PFSK-1 (cell line): ENCODE measurements around the gene TTF1.

Experiments used
- POLR2AphosphoS5 ChIP-seq: IDR thresholded peaks from 2 replicates; pipeline ENCODE4 v1.6.1; 2012; ENCODE audit warnings: low read depth, mild to moderate bottlenecking, control low read depth, low read length, moderate library complexity
- REST ChIP-seq, 2 experiments: IDR thresholded peaks; 2 replicates each; pipeline versions ENCODE4 v1.6.1 to v1.8.0; 2011 to 2012; ENCODE audit warnings: low read depth in 2 of 2, low read length in 2 of 2, control low read depth in 1 of 2, inconsistent platforms in 1 of 2, mild to moderate bottlenecking in 1 of 2, moderate library complexity in 1 of 2; ENCODE audit not compliant: insufficient read depth in 1 of 2
- SIN3A ChIP-seq: IDR thresholded peaks from 2 replicates; pipeline ENCODE4 v1.6.1; 2012; ENCODE audit warnings: mild to moderate bottlenecking, low read length, moderate library complexity, borderline replicate concordance; ENCODE audit not compliant: insufficient read depth
- TAF1 ChIP-seq: IDR thresholded peaks from 2 replicates; pipeline ENCODE4 v1.6.1; 2012; ENCODE audit warnings: low read length, control low read depth, borderline replicate concordance; ENCODE audit not compliant: insufficient read depth

- TF ChIP-seq SIN3A (no peak), POLR2AphosphoS5 (no peak), TAF1 (no peak), REST (IDR thresholded peaks at IDR 0.05; ENCODE audit: insufficient read depth in 1 of 2, low read depth in 2 of 2, low read length in 2 of 2) (no peak)
Observed at GRCh38 chr9:132356324-132356924, 50.2 kb downstream of the TTF1 start.
